Panc1 (cell line): Measurements from ENCODE around the gene SLC39A10. TPM values are rescaled to one million over a fixed set of nuclear protein-coding genes. Genes with fewer than 3 reads are reported as not detected.
A peak's percentile ranks its signal among the peaks of the same experiment; 100 is the strongest.

Source experiments
- ATAC-seq: fragments of 200-7000 bp; cut with Tn5 transposase; 2 replicates; pipeline ENCODE4 v1.9.1; 2020; ENCODE audit warnings: mild to moderate bottlenecking, moderate library complexity
- BruUV-seq: library from RNA; stranded (reverse); fragments of 400-500 nt; replicated peaks from 2 replicates; lab custom pipeline; 2021; lab: Mats Ljungman, UMichigan
- CTCF ChIA-PET: fragments of 300-600 bp; sonication (Branson Sonifier 250); formaldehyde crosslinking; loops from one replicate; lab custom pipeline; 2022; ENCODE audit warnings: antibody characterized with exemption; lab: Charles Lee
- POLR2A ChIA-PET: fragments of 300-600 bp; sonication (Branson Sonifier 250); formaldehyde crosslinking; loops from one replicate; lab custom pipeline; 2022; ENCODE audit warnings: antibody characterized with exemption; lab: Charles Lee
- DNase-seq: peaks from one replicate; pipeline ENCODE4 v3.0.0-alpha.2; 2010; ENCODE audit warnings: low read depth, low spot score
- H3K27ac ChIP-seq: 2 replicates; pipeline ENCODE4 v1.5.1; 2011; ENCODE audit warnings: mild to moderate bottlenecking, low read length, inconsistent platforms
- H3K27me3 ChIP-seq: fragments of 200-500 bp; sonication (Bioruptor generic); 2 replicates; pipeline ENCODE4 v1.6.0; 2014; ENCODE audit warnings: low read length, inconsistent platforms; ENCODE audit not compliant: control insufficient read depth, insufficient read depth
- H3K36me3 ChIP-seq: fragments of 200-500 bp; sonication (Bioruptor generic); 2 replicates; pipeline ENCODE4 v1.5.1; 2014; ENCODE audit warnings: inconsistent platforms, mild to moderate bottlenecking, low read length, moderate library complexity; ENCODE audit not compliant: control insufficient read depth, insufficient read depth
- H3K4me1 ChIP-seq: 2 replicates; pipeline ENCODE4 v1.5.1; 2011; ENCODE audit warnings: inconsistent platforms, mild to moderate bottlenecking, low read length, moderate library complexity; ENCODE audit not compliant: control insufficient read depth, insufficient read depth
- H3K4me3 ChIP-seq, 2 experiments: 2 replicates each; pipeline ENCODE4 v1.5.1; 2011 to 2012; ENCODE audit warnings: low read depth in 2 of 2, low read length in 2 of 2, mild to moderate bottlenecking in 2 of 2, inconsistent platforms in 1 of 2, moderate library complexity in 1 of 2
- H3K9me3 ChIP-seq: fragments of 200-500 bp; sonication (Bioruptor generic); 2 replicates; pipeline ENCODE4 v1.5.1; 2014; ENCODE audit warnings: low read depth, mild to moderate bottlenecking, inconsistent platforms, low read length, moderate library complexity; ENCODE audit not compliant: control insufficient read depth, insufficient read depth
- POLR2AphosphoS5 ChIP-seq: IDR thresholded peaks from 2 replicates; pipeline ENCODE4 v1.6.1; 2012; ENCODE audit warnings: mild to moderate bottlenecking, low read depth, low read length, moderate library complexity
- SIN3A ChIP-seq: IDR thresholded peaks from 2 replicates; pipeline ENCODE4 v1.6.1; 2012; ENCODE audit warnings: low read depth, mild to moderate bottlenecking, low read length, moderate library complexity, borderline replicate concordance; ENCODE audit not compliant: insufficient read depth
- TCF7L2 ChIP-seq: IDR thresholded peaks from 2 replicates; pipeline ENCODE4 v1.6.1; 2011; ENCODE audit warnings: mild to moderate bottlenecking, low read depth, low read length, inconsistent platforms
- in situ Hi-C: cut with HindIII; loops from 2 replicates; pipeline ENCODE4 v1.10.0; 2016; ENCODE audit warnings: low sequenced_read_pairs, low pct_unique_long_range_greater_than_20kb
- intact Hi-C: fragments of 100-400 bp; cut with micrococcal nuclease; formaldehyde crosslinking; loops from one replicate; pipeline ENCODE4 v1.10.0; 2022; ENCODE audit not compliant: unreplicated experiment
- total RNA-seq: library from RNA; stranded (reverse); gene quantifications from one replicate; pipeline ENCODE4 v1.2.1, GENCODE V29; 2021; ENCODE audit not compliant: unreplicated experiment
- TF ChIP-seq, protein P1 (sequence below), 2 experiments: IDR thresholded peaks; 2 replicates each; pipeline ENCODE4 v1.6.1; 2011 to 2012; ENCODE audit warnings: low read depth in 2 of 2, control low read depth in 1 of 2, low read length in 1 of 2, mild to moderate bottlenecking in 1 of 2, moderate library complexity in 1 of 2; ENCODE audit not compliant: insufficient read depth in 1 of 2
- TF ChIP-seq, protein P2 (sequence below): fragments of 450-650 bp; IDR thresholded peaks from 2 replicates; pipeline ENCODE4 v1.5.1; 2017; ENCODE audit warnings: mild to moderate bottlenecking

SLC39A10 gene
- total RNA-seq, 1 experiment from 2014 or later, result 45.9 TPM

GRCh38 chr2:195610717-195611116, 46.3 kb upstream of the SLC39A10 start:
- ChIA-PET CTCF (no interaction called here), POLR2A (no interaction called here)
- H3K4me1 ChIP-seq, result no peaks in the 10 kb centered on the region
- DNase-seq (no peak), ATAC-seq (no peak)
- BruUV-seq, result no TSS peak
- H3K27ac ChIP-seq, result no peak overlapping the region
- no peak overlapping the region for H3K4me3 ChIP-seq
- in situ Hi-C loops (no loop called here), intact Hi-C loops (no loop called here)
- no peaks in the 10 kb centered on the region for H3K9me3 ChIP-seq
- H3K36me3 ChIP-seq, result no peaks in the 10 kb centered on the region
- no peak for TF ChIP-seq POLR2AphosphoS5
- TF ChIP-seq TCF7L2, result no peak
- TF ChIP-seq, protein P1, sequence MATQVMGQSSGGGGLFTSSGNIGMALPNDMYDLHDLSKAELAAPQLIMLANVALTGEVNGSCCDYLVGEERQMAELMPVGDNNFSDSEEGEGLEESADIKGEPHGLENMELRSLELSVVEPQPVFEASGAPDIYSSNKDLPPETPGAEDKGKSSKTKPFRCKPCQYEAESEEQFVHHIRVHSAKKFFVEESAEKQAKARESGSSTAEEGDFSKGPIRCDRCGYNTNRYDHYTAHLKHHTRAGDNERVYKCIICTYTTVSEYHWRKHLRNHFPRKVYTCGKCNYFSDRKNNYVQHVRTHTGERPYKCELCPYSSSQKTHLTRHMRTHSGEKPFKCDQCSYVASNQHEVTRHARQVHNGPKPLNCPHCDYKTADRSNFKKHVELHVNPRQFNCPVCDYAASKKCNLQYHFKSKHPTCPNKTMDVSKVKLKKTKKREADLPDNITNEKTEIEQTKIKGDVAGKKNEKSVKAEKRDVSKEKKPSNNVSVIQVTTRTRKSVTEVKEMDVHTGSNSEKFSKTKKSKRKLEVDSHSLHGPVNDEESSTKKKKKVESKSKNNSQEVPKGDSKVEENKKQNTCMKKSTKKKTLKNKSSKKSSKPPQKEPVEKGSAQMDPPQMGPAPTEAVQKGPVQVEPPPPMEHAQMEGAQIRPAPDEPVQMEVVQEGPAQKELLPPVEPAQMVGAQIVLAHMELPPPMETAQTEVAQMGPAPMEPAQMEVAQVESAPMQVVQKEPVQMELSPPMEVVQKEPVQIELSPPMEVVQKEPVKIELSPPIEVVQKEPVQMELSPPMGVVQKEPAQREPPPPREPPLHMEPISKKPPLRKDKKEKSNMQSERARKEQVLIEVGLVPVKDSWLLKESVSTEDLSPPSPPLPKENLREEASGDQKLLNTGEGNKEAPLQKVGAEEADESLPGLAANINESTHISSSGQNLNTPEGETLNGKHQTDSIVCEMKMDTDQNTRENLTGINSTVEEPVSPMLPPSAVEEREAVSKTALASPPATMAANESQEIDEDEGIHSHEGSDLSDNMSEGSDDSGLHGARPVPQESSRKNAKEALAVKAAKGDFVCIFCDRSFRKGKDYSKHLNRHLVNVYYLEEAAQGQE (IDR thresholded peaks at IDR 0.05; ENCODE audit: insufficient read depth in 1 of 2, low read depth in 2 of 2, low read length in 1 of 2), result no peak
- no peak for TF ChIP-seq SIN3A
- TF ChIP-seq, protein P2, sequence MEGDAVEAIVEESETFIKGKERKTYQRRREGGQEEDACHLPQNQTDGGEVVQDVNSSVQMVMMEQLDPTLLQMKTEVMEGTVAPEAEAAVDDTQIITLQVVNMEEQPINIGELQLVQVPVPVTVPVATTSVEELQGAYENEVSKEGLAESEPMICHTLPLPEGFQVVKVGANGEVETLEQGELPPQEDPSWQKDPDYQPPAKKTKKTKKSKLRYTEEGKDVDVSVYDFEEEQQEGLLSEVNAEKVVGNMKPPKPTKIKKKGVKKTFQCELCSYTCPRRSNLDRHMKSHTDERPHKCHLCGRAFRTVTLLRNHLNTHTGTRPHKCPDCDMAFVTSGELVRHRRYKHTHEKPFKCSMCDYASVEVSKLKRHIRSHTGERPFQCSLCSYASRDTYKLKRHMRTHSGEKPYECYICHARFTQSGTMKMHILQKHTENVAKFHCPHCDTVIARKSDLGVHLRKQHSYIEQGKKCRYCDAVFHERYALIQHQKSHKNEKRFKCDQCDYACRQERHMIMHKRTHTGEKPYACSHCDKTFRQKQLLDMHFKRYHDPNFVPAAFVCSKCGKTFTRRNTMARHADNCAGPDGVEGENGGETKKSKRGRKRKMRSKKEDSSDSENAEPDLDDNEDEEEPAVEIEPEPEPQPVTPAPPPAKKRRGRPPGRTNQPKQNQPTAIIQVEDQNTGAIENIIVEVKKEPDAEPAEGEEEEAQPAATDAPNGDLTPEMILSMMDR, result no peak
- H3K27me3 ChIP-seq, result no peaks in the 10 kb centered on the region

GRCh38 chr2:195612611-195613495, 44.2 kb upstream of the SLC39A10 start:
- Histone ChIP-seq H3K27ac (peak overlapping the region; percentile 41; the same call in 1 of the 2 replicates), H3K27me3 (no peaks in the 10 kb centered on the region), H3K4me3 (peak overlapping the region in 1 of 2 experiments; percentile 8; a peak in 1 of 4 replicates), H3K9me3 (no peaks in the 10 kb centered on the region), H3K36me3 (no peaks in the 10 kb centered on the region), H3K4me1 (no peaks in the 10 kb centered on the region)
- BruUV-seq, result no TSS peak
- intact Hi-C loops, result no loop called here
- ATAC-seq (peak; percentile 84), DNase-seq (no peak)
- CTCF ChIA-PET, result no interaction called here
- TF ChIP-seq SIN3A, result no peak
- TF ChIP-seq, protein P1 (IDR thresholded peaks at IDR 0.05; ENCODE audit: insufficient read depth in 1 of 2, low read depth in 2 of 2, low read length in 1 of 2), result no peak
- TF ChIP-seq TCF7L2, result no peak
- no peak for TF ChIP-seq POLR2AphosphoS5
- TF ChIP-seq, protein P2, result no peak
- POLR2A ChIA-PET, result no interaction called here
- in situ Hi-C loops, result no loop called here
